HG03159 (cell line): ENCODE data around the gene ZNRF2.
A peak's percentile ranks its signal among the peaks of the same experiment; 100 is the strongest.

ENCODE experiments used
- ATAC-seq: cut with Tn5 transposase; IDR thresholded peaks from one replicate; pipeline ENCODE4 v1.9.1; 2021; ENCODE audit warnings: mild to moderate bottlenecking, moderate library complexity; ENCODE audit not compliant: unreplicated experiment

ZNRF2 gene

GRCh38 chr7:30284298-30285066, at the start of gene ZNRF2:
ZNRF2 (plus strand) TSS chr7:30284597; CDS start chr7:30285358, 761 bp downstream.
- ATAC-seq, result peak; percentile 87

- ATAC-seq, result no peak
Observed at GRCh38 chr7:30237271-30237695, 47.1 kb upstream of the ZNRF2 start.

GRCh38 chr7:30238721-30239441, 45.5 kb upstream of the ZNRF2 start:
- ATAC-seq, result peak; percentile 55

GRCh38 chr7:30240106-30240800, 44.1 kb upstream of the ZNRF2 start:
- ATAC-seq, result no peak

DNA sequence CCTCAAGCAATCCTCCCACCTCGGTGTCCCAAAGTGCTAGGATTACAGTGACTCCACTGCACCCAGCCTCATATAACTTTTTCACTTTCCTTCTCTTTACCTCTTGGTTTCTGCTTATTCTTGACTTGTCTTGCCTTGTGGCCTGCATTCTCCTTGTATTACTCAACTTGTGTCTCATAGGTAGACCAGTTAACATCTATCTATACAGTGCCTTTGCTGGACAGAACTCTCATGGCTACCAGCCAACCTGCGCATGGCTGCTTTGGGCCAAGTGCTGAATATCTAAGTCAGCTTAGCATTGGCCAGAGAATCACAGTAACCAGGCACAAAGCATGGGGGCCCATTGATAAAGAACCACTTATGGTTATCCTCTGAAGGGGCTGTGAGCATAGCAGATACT, 42.6 kb upstream of the ZNRF2 start:
- ATAC-seq, result no peak

- ATAC-seq, result no peak
Observed at GRCh38 chr7:30244340-30244739, 40.1 kb upstream of the ZNRF2 start.

DNA sequence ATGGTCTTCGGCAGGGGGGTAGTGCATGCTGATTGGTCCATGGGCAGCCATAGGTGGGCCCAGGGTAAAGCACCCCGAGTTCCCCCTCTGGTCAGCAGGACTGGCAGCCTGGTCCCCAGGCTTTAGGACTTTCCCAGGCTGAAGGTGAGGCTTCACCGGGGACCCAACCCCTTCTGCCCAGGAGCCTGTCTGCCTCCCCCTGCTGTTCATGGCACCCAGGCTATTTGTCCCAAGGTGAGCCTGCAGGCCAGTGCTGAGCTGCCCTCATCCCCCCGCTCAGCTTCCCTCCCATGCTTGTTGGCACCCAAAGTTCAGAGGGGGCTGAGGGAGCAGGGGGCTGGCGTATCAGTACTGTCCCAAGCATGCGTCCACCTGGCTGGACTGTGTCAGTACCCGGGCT, 38.5 kb upstream of the ZNRF2 start:
- no peak for ATAC-seq

GRCh38 chr7:30246392-30246791, 38.0 kb upstream of the ZNRF2 start:
- no peak for ATAC-seq

DNA sequence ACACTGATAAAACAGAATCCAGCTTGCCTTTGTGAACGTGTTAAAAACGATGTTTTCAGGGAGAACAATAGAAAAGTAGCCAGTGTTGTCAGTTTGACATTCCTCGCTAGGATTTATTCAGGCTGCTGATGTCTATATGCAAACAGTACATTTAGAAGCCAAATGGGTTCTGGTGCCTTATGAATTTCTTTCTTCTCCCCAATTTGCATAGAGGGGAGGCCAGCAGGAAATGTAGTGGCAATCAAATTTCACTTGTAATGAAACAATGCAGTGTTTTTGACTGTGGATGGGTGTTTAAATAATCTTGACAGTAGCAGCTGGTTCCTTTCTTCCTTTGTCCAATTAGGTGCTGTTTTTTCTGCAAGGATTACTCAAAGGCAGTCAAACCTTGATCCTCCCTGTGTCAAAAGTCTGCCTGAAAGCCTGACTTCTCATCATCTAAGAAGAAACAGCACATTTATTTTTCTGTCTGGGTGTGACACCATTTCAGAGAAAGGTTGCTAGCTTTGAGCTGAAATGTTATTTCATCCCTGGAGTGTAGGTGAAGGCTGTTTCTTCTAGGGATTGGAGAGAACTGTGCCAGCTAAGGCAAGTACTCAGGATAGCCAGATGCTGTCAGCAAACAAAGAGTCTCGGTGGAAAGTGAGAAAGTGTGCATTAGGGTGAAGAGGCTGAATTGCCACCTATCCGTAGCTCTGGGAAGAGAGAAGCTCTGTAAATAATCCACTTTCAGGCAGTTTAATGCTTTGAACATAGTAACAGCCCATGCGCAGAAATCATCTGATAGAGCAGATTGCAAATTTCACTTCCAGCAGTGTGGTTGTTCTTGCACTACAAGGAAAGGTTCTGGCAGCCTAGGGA, 36.6 kb upstream of the ZNRF2 start:
- ATAC-seq, result no peak

GRCh38 chr7:30249316-30249715, 35.1 kb upstream of the ZNRF2 start:
- ATAC-seq, result no peak

GRCh38 chr7:30249986-30250774, 34.2 kb upstream of the ZNRF2 start:
- no peak for ATAC-seq

DNA sequence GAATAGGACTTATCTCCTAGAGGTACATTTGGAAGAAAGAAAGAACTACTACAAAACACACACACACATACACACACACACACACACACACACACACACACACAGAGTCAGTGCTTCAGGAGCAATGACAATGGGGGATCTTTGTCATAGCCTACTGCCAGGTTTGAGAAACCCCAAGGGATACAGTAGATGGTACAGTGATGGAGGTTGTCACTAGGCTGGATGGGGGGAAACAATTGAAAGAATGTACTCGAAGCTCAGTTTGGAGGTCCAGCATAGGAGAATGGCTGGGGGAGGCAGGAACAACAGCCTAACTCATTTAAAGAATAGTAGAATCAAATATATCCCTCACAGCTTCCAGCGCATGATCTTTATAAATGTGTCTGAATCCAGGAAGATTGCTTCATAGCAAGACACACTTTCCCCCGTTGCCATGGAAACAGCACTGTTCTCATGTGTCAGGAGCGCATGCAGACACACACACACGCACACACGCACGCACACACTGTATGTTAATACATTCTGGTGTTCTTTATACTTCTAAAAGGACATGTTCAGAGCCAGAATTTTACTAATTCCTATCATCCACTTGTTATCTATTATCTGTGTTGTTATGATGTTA, 32.6 kb upstream of the ZNRF2 start:
- no peak for ATAC-seq

DNA sequence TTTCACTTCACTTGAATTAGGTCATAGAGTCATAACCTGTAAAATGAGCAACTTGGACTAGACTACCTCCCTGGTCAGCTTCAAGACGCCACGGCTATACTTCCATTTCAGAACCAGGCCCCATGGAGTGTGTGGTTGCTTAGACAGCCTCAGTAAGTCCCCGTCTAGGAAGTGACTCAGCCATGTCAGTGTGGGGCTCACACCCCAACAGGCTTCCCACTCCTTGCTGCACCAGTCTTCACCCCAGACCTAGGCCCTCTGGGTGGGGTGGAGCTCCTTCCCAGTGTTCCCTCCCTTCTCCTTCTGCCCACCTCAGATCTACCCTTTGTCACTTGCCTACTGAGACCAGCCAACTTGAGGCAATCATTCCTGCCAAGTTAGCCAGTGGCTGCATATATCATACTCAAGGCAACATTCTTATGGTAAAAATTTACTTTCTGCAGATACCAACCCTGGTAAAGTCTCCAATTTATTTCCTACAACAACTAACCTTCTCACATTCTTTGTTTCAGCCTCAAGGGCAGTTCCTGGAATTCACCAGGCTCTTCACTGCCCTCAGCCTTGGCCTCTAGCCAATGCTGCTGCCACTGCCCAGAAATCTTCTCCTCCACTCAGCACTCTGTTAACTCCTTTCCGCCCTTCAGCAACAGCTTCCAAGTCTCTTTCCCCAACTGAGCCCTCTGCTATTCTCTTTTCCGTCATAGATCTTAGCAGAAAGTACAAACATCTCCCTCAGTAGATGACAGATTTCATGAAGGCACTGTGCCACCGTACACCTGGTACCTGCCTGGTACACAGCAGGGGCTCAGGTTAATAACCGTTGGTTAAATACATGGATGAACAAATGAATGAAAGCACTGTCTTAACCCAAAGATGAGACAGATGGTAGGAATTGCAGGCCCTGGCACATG, 31.3 kb upstream of the ZNRF2 start:
- ATAC-seq, result no peak

GRCh38 chr7:30253796-30254165, 30.6 kb upstream of the ZNRF2 start:
- ATAC-seq, result no peak

DNA sequence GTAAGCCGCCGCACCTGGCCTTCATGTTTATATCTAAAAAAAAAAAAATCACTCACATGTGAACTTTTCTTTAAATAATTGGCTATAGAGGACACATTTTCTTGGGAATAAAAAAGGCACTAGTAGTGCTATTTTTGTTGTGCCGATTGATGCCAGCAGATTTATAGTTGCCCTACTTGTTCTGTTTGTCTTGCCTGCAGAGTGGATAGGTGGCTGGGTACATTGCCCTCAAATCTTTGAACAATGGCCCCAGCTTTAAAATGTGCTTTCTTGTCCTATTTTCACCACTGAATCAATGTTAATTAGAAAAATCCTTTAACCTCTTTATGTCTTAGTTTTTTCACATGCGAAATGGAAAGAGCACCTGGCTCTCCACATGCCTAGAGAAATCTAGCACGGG, 30.1 kb upstream of the ZNRF2 start:
- no peak for ATAC-seq

DNA sequence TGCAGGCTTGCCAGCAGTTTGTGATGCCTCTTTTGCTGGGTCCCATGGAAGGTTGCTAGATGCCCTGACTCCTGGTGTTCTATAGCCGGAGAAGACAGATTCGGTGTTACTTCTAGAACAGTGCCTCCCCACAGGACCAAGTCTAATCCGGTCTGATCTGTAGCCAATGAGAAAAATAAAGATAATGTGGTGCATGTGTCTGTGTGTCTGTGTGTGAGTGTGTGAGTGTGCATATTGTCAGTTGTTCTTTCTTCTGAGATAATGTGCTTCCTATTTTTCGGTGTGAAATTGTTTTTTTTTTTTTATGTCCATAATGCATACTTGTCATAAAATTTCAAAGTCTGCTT, 29.7 kb upstream of the ZNRF2 start:
- ATAC-seq, result no peak

- ATAC-seq, result no peak
Observed at GRCh38 chr7:30255064-30255769, 29.2 kb upstream of the ZNRF2 start.

GRCh38 chr7:30256349-30256858, 28.0 kb upstream of the ZNRF2 start:
- no peak for ATAC-seq
